Common myeloid progenitor, CD34-positive (primary cell): ENCODE measurements around the gene TSACC.

ENCODE experiments used
- CTCF ChIA-PET: fragments of 350-600 bp; sonication (Branson Sonifier 250); formaldehyde crosslinking; loops from one replicate; lab custom pipeline; 2021; ENCODE audit warnings: antibody characterized with exemption; lab: Charles Lee
- POLR2A ChIA-PET: fragments of 350-600 bp; sonication (Branson Sonifier 250); formaldehyde crosslinking; loops from one replicate; lab custom pipeline; 2021; ENCODE audit warnings: antibody characterized with exemption; lab: Charles Lee
- DNase-seq, 3 donors: peaks; one replicate each; pipeline versions ENCODE4 v3.0.0 to v3.0.0-alpha.2; 2013
- H3K27ac ChIP-seq, 2 experiments: 1 replicate in 1 of 2; 2 replicates in 1 of 2; pipeline ENCODE4 v1.7.0; 2013; ENCODE audit warnings: inconsistent platforms in 2 of 2, low read length in 2 of 2, mild to moderate bottlenecking in 2 of 2, low read depth in 1 of 2, moderate library complexity in 1 of 2; ENCODE audit not compliant: severe bottlenecking in 2 of 2, insufficient read depth in 1 of 2, poor library complexity in 1 of 2
- H3K27me3 ChIP-seq, 5 experiments: replicated peaks in 2 of 5; 1 replicate in 3 of 5; 2 replicates in 2 of 5; pipeline versions ENCODE4 v1.6.1 to v1.7.0; 2013; ENCODE audit warnings: low read length in 4 of 5, mild to moderate bottlenecking in 2 of 5, moderate library complexity in 2 of 5, inconsistent platforms in 1 of 5; ENCODE audit not compliant: insufficient read depth in 5 of 5, control insufficient read depth in 4 of 5
- H3K36me3 ChIP-seq, 4 experiments: 1 replicate in 2 of 4; 2 replicates in 2 of 4; pipeline versions ENCODE4 v1.6.1 to v1.7.0; 2013; ENCODE audit warnings: low read length in 3 of 4, control low read depth in 1 of 4, mild to moderate bottlenecking in 1 of 4; ENCODE audit not compliant: control insufficient read depth in 4 of 4, insufficient read depth in 4 of 4
- H3K4me1 ChIP-seq, 4 experiments: 1 replicate in 3 of 4; 2 replicates in 1 of 4; pipeline versions ENCODE4 v1.6.1 to v1.7.1; 2013; ENCODE audit warnings: low read length in 3 of 4, mild to moderate bottlenecking in 3 of 4, control low read depth in 1 of 4, inconsistent platforms in 1 of 4, moderate library complexity in 1 of 4; ENCODE audit not compliant: control insufficient read depth in 4 of 4, insufficient read depth in 4 of 4; ENCODE audit errors: control extremely low read depth in 1 of 4
- H3K4me3 ChIP-seq, 7 experiments: 1 replicate in 4 of 7; 2 replicates in 3 of 7; pipeline versions ENCODE4 v1.5.1 to v1.7.0; 2013; ENCODE audit warnings: mild to moderate bottlenecking in 7 of 7, low read length in 6 of 7, moderate library complexity in 6 of 7, inconsistent platforms in 2 of 7, low read depth in 2 of 7, control low read depth in 1 of 7; ENCODE audit not compliant: insufficient read depth in 4 of 7, control insufficient read depth in 1 of 7; ENCODE audit errors: extremely low read depth in 1 of 7
- H3K9me3 ChIP-seq, 5 experiments: 1 replicate in 4 of 5; 2 replicates in 1 of 5; pipeline versions ENCODE4 v1.6.1 to v1.7.1; 2013; ENCODE audit warnings: low read length in 4 of 5, mild to moderate bottlenecking in 2 of 5, inconsistent platforms in 1 of 5, low read depth in 1 of 5, moderate library complexity in 1 of 5; ENCODE audit not compliant: control insufficient read depth in 4 of 5, insufficient read depth in 2 of 5; ENCODE audit errors: control extremely low read depth in 1 of 5
- WGBS: methylation state at CpG from one replicate; pipeline ENCODE4 v1.1.5; 2013; ENCODE audit not compliant: insufficient coverage; 5-methylcytosine and 5-hydroxymethylcytosine counted together

The TSACC gene

GRCh38 chr1:156356875-156357534 lies 18.7 kb downstream of the TSACC start:
- ChIA-PET CTCF (interaction anchor here (0.7 to 2.6 kb wide), 9 partner anchors 9 to 89 kb away, joined by 3 to 18 read pairs (median 3); no protein-coding TSS in a partner anchor), POLR2A (no interaction called here)
- Histone ChIP-seq H3K4me3 (peak overlapping the region in 2 of 7 experiments; percentile 11 to 45), H3K27ac (no peak overlapping the region), H3K4me1 (peaks cover 0 to 7% (median 5%) of the 10 kb centered on the region in 4 experiments), H3K27me3 (peaks cover 0 to 11% (median 4%) of the 10 kb centered on the region in 5 experiments), H3K9me3 (no peaks in the 10 kb centered on the region), H3K36me3 (no peaks in the 10 kb centered on the region)
- WGBS, result 13% methylated on average over 17 of the region's 22 CpGs
- DNase-seq, result peak; percentile 68 to 73 (median 70)

GRCh38 chr1:156357977-156358376 lies 19.7 kb downstream of the TSACC start:
- 100% methylated on average over 1 of the region's 2 CpGs for WGBS
- peaks cover 0 to 11% (median 4%) of the 10 kb centered on the region in 5 experiments for H3K27me3 ChIP-seq

GRCh38 chr1:156358641-156359040 lies 20.3 kb downstream of the TSACC start:
- ChIA-PET POLR2A (interaction anchor here (0.9 to 2.0 kb wide), 2 partner anchors 10 kb away, joined by 3 to 5 read pairs; partner anchors contain the start of gene RHBG), CTCF (interaction anchor here (0.8 to 3.5 kb wide), 10 partner anchors 11 to 87 kb away, joined by 3 to 18 read pairs (median 4); no protein-coding TSS in a partner anchor)
- H3K27ac ChIP-seq, result no peak overlapping the region

More at GRCh38 chr1:156357977-156358376, 19.7 kb downstream of the TSACC start:
- Histone ChIP-seq H3K4me1 (peaks cover 0 to 7% (median 5%) of the 10 kb centered on the region in 4 experiments), H3K9me3 (no peaks in the 10 kb centered on the region), H3K27ac (no peak overlapping the region), H3K36me3 (no peaks in the 10 kb centered on the region), H3K4me3 (no peak overlapping the region)
- DNase-seq, result no peak
- ChIA-PET POLR2A (interaction anchor here (0.9 kb wide), 1 partner anchor 11 kb away, joined by 3 read pairs; the partner anchor contains the start of gene RHBG), CTCF (interaction anchor here (0.8 to 2.6 kb wide), 4 partner anchors 20 to 88 kb away, joined by 4 to 18 read pairs (median 8); no protein-coding TSS in a partner anchor)

GRCh38 chr1:156359249-156359648 lies 20.9 kb downstream of the TSACC start:
- WGBS, result 93% methylated on average over 2 of the region's 3 CpGs
- Histone ChIP-seq H3K4me3 (no peak overlapping the region), H3K27me3 (peaks cover under 1 to 10% (median 8%) of the 10 kb centered on the region in 5 experiments), H3K36me3 (no peaks in the 10 kb centered on the region), H3K27ac (no peak overlapping the region), H3K9me3 (no peaks in the 10 kb centered on the region), H3K4me1 (peaks cover 0 to 7% (median 5%) of the 10 kb centered on the region in 4 experiments)
- no peak for DNase-seq
- ChIA-PET POLR2A (interaction anchor here (2.0 kb wide), 1 partner anchor 10 kb away, joined by 5 read pairs; the partner anchor contains the start of gene RHBG), CTCF (interaction anchor here (0.9 to 3.5 kb wide), 12 partner anchors 11 to 108 kb away, joined by 3 to 18 read pairs (median 4); no protein-coding TSS in a partner anchor)

More at GRCh38 chr1:156358641-156359040, 20.3 kb downstream of the TSACC start:
- H3K9me3 ChIP-seq, result no peaks in the 10 kb centered on the region
- WGBS, result no CpG with 5 or more reads among the region's 1 CpG
- H3K4me3 ChIP-seq, result no peak overlapping the region
- peaks cover 0 to 7% (median 5%) of the 10 kb centered on the region in 4 experiments for H3K4me1 ChIP-seq
- H3K27me3 ChIP-seq, result peaks cover 0 to 11% (median 4%) of the 10 kb centered on the region in 5 experiments
- no peaks in the 10 kb centered on the region for H3K36me3 ChIP-seq
- DNase-seq, result no peak

- peaks cover 2 to 10% (median 4%) of the 10 kb centered on the region in 5 experiments for H3K27me3 ChIP-seq
- no peaks in the 10 kb centered on the region for H3K36me3 ChIP-seq
- no peak overlapping the region for H3K4me3 ChIP-seq
- CTCF ChIA-PET, result interaction anchor here (0.9 to 3.5 kb wide), 8 partner anchors 12 to 108 kb away, joined by 3 to 18 read pairs (median 4); no protein-coding TSS in a partner anchor
- H3K4me1 ChIP-seq, result peaks cover 0 to 7% (median 5%) of the 10 kb centered on the region in 4 experiments
- H3K9me3 ChIP-seq, result no peaks in the 10 kb centered on the region
- WGBS, result 52% methylated on average over 6 of the region's 6 CpGs
- no peak for DNase-seq
- POLR2A ChIA-PET, result interaction anchor here (2.0 kb wide), 1 partner anchor 9 kb away, joined by 5 read pairs; the partner anchor contains the start of gene RHBG
- H3K27ac ChIP-seq, result no peak overlapping the region
Measured at GRCh38 chr1:156359973-156360372, 21.6 kb downstream of the TSACC start.

- ChIA-PET POLR2A (interaction anchor here (2.0 kb wide), 1 partner anchor 8 kb away, joined by 5 read pairs; the partner anchor contains the start of gene RHBG), CTCF (interaction anchor here (0.9 to 3.5 kb wide), 6 partner anchors 16 to 120 kb away, joined by 3 to 11 read pairs (median 4); no protein-coding TSS in a partner anchor)
- DNase-seq, result no peak
- no peaks in the 10 kb centered on the region for H3K9me3 ChIP-seq
- H3K27me3 ChIP-seq, result peaks cover 2 to 10% (median 8%) of the 10 kb centered on the region in 5 experiments
- H3K27ac ChIP-seq, result no peak overlapping the region
- 94% methylated on average over 5 of the region's 11 CpGs for WGBS
- no peak overlapping the region for H3K4me3 ChIP-seq
- H3K36me3 ChIP-seq, result no peaks in the 10 kb centered on the region
- peaks cover 0 to 7% (median 5%) of the 10 kb centered on the region in 4 experiments for H3K4me1 ChIP-seq
Measured at GRCh38 chr1:156360534-156360933, 22.2 kb downstream of the TSACC start.
